Measurements from ENCODE around the gene UACA. TPM values are rescaled to one million over a fixed set of nuclear protein-coding genes. Genes with fewer than 3 reads are reported as not detected.

UACA gene
- total and polyA plus RNA-seq, 9 donors: 28.6 to 62.0 (median 51.8) TPM

DNA sequence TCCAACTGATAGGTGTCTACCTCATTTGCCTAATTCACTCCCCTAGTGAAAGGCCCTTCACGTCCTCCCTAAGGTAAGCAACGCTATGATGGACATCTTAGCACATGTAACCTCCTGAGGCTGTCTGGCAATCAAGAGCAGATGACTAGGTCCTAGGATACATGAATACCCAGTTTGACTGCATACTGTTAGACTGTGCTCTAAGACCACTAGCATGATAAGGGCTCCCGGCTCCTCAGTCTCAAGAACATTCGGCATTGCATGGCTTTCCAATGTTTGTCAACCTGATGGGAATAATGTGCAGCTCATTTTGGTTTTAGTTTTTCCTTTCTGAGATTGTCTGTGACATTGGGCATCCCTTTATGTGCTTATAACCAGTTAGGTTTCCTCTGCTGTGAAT, 152.1 kb downstream of the UACA start:
- 92 to 98% (median 97%) methylated on average over 4 of the region's 4 CpGs for WGBS, 3 donors
- TF ChIP-seq EP300 (IDR thresholded peaks at IDR 0.05) (no peak), POLR2A (IDR thresholded peaks at IDR 0.05) (no peak)
- TF ChIP-seq, protein P1, sequence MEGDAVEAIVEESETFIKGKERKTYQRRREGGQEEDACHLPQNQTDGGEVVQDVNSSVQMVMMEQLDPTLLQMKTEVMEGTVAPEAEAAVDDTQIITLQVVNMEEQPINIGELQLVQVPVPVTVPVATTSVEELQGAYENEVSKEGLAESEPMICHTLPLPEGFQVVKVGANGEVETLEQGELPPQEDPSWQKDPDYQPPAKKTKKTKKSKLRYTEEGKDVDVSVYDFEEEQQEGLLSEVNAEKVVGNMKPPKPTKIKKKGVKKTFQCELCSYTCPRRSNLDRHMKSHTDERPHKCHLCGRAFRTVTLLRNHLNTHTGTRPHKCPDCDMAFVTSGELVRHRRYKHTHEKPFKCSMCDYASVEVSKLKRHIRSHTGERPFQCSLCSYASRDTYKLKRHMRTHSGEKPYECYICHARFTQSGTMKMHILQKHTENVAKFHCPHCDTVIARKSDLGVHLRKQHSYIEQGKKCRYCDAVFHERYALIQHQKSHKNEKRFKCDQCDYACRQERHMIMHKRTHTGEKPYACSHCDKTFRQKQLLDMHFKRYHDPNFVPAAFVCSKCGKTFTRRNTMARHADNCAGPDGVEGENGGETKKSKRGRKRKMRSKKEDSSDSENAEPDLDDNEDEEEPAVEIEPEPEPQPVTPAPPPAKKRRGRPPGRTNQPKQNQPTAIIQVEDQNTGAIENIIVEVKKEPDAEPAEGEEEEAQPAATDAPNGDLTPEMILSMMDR (IDR thresholded peaks at IDR 0.05): no peak
- Histone ChIP-seq H3K4me3 (no peak overlapping the region), H3K27me3 (no peaks in the 10 kb centered on the region), H3K36me3 (no peaks in the 10 kb centered on the region), H3K9me3 (no peaks in the 10 kb centered on the region), H3K27ac (no peak overlapping the region), H3K4me1 (ENCODE audit: insufficient read depth) (peaks cover 9% of the 10 kb centered on the region)
- intact Hi-C loops (cut with DNase I): no loop called here
- no peak for DNase-seq

DNA sequence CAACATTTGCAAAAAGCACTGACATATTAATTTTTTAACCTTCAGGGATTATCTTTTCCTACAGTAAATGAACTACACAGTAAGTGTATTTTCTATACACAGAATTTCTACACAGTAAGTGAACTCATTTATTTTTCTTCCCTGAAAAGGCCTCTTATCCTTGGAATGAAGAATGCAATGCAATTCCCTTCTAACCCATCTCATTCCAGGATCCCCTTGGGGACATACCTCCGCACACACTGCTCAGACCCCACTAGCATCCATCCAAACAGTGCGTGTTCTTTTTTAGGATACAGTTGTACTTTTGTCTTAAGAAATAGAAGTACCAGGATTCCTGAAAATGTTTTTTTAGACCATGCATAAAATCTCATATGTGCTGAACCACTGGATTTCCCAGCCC, 152.8 kb downstream of the UACA start:
- DNase-seq: no peak
- TF ChIP-seq EP300 (IDR thresholded peaks at IDR 0.05) (no peak), POLR2A (IDR thresholded peaks at IDR 0.05) (no peak)
- TF ChIP-seq, protein P1 (IDR thresholded peaks at IDR 0.05): no peak
- H3K27me3 ChIP-seq: no peaks in the 10 kb centered on the region
- 21 to 33% (median 26%) methylated on average over 2 of the region's 2 CpGs for WGBS, 3 donors
- no peak overlapping the region for H3K4me3 ChIP-seq
- H3K36me3 ChIP-seq: no peaks in the 10 kb centered on the region
- H3K27ac ChIP-seq: peak overlapping the region in 1 of 2 donors; percentile 63
- intact Hi-C loops (cut with DNase I): no loop called here
- H3K4me1 ChIP-seq (ENCODE audit: insufficient read depth): peaks cover 12% of the 10 kb centered on the region
- no peaks in the 10 kb centered on the region for H3K9me3 ChIP-seq

DNA sequence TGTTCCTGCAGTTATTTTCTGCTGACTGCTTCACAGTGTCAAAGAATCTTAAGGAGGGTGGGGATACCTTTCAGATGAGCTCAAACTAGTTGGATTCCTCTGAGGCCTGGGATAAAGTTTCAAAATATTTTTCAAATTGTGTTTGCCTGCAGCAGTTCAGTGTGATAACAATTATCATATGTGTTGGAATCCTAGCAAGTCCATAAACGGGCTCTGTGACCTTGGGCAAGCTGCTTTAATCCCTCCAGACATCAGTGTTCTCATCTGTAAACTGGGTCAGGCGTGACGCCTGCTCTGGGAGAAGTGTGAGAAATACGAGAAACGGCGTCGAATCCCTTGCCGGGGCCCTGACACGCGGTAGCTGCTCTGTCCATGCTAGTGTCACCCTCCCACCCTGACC, 153.5 kb downstream of the UACA start:
- Histone ChIP-seq H3K4me1 (ENCODE audit: insufficient read depth) (peaks cover 12% of the 10 kb centered on the region), H3K36me3 (no peaks in the 10 kb centered on the region), H3K27me3 (no peaks in the 10 kb centered on the region), H3K9me3 (no peaks in the 10 kb centered on the region), H3K4me3 (no peak overlapping the region), H3K27ac (peak overlapping the region in 1 of 2 donors; percentile 63)
- 14 to 41% (median 30%) methylated on average over 10 of the region's 10 CpGs for WGBS, 3 donors
- no peak for TF ChIP-seq EP300 (IDR thresholded peaks at IDR 0.05)
- no peak for TF ChIP-seq POLR2A (IDR thresholded peaks at IDR 0.05)
- TF ChIP-seq, protein P1 (IDR thresholded peaks at IDR 0.05): no peak
- DNase-seq: peak in 3 of 5 donors; percentile 49 to 70 (median 62)
- intact Hi-C loops (cut with DNase I): no loop called here

DNA sequence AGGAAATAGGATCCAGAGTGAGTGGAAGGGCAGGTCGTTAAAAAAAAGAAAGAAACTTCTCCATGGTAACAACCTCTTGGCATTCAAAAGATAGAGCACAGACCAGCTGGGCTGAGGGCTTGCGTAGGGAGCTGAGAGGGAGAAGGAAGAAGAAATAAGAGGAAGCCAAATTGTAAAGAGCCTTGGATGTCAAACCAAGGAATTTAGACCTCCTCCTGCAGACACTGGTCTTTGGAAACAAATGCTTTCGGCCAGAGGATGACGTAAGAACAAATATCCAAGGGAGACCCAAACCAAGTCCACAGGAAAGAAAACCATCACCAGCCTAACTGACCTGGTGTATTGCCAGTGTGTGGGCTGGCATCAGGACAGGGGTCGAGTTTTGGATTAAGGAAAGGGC, 155.2 kb downstream of the UACA start:
- TF ChIP-seq EP300 (IDR thresholded peaks at IDR 0.05) (no peak), POLR2A (IDR thresholded peaks at IDR 0.05) (no peak)
- TF ChIP-seq, protein P1 (IDR thresholded peaks at IDR 0.05): no peak
- H3K4me1 ChIP-seq (ENCODE audit: insufficient read depth): peaks cover 19% of the 10 kb centered on the region
- H3K27ac ChIP-seq: peak overlapping the region in 1 of 2 donors; percentile 63
- 7 to 14% (median 9%) methylated on average over 5 of the region's 5 CpGs for WGBS, 3 donors
- H3K9me3 ChIP-seq: no peaks in the 10 kb centered on the region
- DNase-seq: peak; percentile 58 to 76 (median 68)
- no peaks in the 10 kb centered on the region for H3K36me3 ChIP-seq
- intact Hi-C loops (cut with DNase I): no loop called here
- H3K4me3 ChIP-seq: no peak overlapping the region
- H3K27me3 ChIP-seq: no peaks in the 10 kb centered on the region

Data from ovary (tissue), 9 donors.